NCI-H82 (cell line): ENCODE results near the gene CCDC91.
"Not testable (repeated sequence)": the region's sequence is repeated elsewhere in the genome, so short reads cannot be mapped to it uniquely, and the experiment has no call there.

Experiments used
- DNase-seq: peaks from one replicate; lab custom pipeline; 2025; lab: John Stamatoyannopoulos, UW

CCDC91 gene

DNA sequence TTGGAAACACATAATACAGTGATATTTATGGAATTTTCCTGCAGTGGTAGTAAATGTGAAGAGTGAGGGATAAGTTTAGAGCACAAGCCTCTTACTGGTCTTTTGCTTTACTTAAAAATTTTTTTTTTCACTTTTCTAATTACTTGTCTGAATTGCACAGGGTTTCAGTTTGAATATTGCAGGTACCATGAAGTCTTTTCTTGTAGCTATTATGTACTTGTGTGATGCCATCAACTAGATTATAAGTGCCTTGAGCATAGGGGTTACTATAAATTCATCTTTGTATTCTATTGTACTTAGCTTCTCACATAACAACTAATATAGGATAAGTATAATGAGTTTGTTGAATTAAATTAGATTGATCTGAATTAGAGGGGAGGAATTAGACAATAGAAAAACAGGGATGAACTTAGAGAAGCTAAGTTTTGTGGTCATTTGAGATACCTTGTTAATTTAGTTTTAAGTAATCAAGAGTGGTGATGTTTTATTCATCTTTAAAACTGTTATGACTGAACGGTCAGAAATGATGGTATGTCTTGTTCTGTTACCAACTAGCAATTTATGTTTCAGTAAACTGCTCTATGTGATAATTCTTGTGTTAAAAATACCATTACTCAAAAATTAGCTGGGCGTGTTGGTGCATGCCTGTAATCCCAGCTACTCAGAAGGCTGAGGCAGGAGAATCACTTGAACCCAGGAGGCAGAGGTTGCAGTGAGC is 42.1 kb downstream of the CCDC91 start:
- DNase-seq: no peak

DNA sequence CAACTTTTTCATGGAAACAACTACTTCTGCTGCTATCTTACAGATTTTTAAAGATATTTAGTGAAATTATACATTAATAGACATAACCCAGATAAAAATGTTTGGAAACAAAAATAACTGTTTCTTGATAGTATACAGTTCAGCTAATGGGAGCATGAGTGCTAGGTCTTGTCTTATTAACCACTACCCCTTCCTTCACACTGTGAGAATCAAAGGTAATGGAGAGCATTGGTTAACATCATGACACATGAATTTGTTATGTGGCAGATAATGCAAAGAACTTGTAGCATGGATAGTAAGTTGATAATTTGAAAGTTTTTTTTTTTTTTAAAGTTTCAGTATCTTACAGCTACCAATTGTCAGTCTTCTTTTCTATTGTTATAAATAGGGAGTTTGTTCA is 44.2 kb downstream of the CCDC91 start:
- no peak for DNase-seq

DNA sequence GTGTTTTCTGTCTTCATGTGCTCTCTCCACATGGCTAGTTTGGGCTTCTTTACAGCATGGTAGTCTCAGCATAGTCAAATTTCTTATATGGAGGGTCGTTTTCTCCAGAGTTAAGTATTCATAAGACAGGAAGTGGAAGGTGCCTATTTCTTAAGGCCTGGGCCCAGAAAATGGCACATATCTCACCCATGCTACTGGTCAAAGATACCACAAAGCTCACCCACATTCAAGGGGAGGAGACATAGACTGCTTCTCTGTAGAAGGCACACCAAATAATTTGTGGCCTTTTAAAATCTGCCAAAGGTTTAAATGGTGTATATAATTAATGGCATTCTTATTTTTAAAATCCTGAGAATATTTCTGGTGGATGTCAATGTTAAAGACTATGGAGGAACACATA is 44.8 kb downstream of the CCDC91 start:
- no peak for DNase-seq

DNA sequence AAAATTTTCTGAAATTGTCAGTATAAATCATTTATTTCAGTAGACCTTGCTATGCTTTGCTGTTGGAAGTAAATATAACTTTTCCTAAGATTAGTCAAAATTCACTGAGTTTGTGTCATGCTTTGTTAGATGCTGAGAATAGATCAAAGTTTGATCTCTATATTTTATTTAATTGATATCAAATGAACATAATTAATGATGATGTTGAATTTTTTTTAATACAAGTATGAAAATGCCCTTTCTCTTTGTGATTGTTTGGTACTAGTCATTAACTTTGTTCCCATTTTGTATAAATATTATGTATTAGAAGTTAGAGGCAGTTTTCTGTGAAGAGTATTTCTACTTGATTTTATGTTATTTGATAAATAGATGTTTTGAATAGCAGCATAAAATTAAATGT is 45.7 kb downstream of the CCDC91 start:
- no peak for DNase-seq

DNA sequence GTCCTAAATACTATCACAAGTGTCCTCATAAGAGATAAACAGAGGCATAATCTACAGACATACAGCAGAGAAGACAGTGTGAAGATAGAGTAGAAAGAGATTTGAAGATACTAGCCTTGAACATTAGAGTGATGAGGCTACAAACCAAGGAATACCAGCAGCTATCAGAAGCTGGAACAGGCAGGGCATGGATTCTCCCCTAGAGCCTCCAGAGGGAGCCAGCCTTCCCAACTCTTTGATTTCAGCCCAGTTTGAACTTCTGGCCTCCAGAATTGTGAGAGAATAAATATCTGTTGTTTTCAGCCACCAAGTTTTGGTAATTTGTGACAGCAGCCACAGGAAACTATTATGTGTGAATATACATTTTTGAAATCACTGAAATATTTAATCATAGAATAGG is 47.2 kb downstream of the CCDC91 start:
- DNase-seq: peak; percentile 28

DNA sequence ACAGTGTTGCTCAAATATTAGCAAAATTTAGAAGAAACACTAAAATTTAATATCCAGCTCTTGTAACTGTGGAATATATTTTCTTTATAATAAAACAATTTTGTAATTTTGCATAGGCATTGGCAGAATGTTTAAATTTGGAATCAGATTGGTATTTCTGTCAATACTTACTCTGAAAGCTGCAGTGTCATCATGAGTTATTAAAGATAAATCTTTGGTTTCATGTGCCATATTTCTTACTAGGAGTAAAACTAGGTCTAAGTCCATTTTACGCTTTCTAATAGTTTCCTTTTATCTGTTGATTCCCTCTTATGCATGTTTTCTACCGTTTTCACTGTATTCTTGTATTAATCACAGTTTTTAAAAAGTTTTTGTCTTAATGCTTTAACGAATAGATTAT is 49.7 kb downstream of the CCDC91 start:
- DNase-seq: no peak

DNA sequence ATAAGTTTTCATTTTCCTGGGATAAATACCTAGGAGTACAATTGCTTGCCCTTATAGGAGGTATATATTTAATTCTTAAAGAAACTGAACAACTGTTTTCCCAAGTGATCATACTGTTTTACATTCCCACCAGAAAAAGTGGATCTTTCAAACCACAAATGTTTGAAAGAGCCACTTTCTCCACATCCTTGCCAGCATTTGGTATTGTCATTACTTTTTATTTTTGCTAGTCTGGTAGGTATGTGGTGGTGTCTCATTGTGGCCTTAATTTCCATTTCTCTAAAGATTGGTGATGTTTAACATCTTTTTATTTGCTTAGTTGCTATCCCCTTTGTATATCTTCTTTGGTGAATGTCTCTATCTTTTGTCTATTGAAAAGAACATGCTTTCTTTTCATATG is 50.6 kb downstream of the CCDC91 start:
- no peak for DNase-seq

DNA sequence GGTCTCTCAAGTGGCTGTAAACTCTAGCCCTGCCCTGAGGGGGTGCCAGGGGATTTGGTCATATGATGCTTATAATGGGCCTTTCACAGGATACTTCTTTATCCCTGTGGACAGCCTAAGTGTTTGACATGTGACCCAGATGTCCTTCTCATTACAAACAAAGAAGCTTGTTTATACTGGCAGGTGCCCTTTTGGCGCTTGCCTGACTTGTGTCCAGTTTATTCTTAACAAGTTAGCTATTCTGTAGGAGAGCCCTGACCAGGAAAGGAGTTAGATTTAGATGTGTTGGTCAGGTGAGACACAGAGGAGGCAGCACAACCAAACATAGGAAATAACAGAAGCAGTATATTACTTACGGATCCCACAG is 51.9 kb downstream of the CCDC91 start:
- no peak for DNase-seq

DNA sequence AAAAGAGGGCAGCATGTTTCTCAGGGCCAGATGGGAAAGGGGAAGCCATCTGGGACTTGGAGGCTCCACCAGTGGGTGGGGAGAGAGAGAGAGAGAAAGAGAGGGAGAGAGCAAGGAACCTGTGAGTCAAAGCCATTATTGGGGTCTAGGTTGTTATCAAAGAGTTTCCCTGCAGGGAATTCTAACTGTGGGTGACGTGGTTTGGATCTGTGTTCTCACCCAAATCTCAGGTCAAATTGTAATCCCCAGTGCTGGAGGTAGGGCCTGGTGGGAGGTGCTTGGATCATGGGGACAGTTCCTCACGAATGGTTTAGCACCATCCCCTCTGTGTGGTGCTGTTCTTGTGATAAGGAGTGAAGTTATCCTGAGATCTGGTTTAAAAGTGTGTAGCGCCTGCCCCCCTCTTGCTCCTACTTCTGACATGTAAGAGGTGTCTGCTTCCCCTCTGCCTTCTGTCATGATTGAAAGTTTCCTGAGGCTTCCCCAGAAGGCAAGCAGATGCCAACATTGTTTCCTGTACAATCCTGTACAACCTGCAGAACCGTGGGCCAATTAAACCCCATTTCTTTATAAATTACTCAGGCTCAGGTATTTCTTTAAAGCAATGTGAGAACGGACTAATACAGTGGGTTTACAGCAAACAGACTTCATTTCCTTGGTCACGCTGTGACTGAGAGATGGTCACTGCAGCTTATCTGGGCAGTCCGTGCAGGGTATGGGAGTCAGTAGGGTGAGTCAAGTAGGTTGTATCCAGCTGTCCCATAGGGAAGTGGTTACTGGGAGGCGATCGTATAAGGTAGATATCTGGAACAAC is 52.4 kb downstream of the CCDC91 start:
- DNase-seq: no peak

DNA sequence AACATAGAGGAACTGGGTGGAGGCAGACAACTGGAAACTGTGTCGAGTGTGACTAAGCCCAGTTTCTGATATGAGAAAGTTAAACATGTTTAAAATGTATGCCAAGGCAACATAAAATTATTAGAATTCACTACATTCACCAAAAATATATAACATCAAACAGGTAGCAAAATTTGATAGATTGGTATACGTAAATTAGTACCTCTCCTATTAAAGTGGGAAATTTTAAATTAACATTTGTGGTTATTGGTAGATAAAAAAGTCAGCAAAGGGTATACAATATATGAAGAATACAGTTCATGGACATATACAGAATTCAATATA is 53.0 kb downstream of the CCDC91 start:
- no peak for DNase-seq

DNA sequence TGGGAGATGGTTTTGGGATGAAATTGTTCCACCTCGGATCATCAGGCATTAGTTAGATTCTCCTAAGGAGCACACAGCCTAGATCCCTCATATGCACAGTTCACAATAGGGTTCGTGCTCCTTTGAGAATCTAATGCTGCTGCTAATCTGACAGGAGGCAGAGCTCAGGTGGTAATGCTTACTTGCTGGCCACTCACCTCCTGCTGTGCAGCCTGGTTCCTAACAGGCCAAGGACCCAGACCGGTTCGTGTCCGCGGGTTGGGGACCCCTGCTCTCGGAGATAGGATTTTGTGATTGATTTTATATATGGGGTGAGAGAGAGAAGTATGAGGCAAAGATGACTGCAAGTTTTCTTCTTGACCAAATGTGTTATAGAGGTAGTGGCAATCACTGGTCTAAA is 57.5 kb downstream of the CCDC91 start:
- no peak for DNase-seq

DNA sequence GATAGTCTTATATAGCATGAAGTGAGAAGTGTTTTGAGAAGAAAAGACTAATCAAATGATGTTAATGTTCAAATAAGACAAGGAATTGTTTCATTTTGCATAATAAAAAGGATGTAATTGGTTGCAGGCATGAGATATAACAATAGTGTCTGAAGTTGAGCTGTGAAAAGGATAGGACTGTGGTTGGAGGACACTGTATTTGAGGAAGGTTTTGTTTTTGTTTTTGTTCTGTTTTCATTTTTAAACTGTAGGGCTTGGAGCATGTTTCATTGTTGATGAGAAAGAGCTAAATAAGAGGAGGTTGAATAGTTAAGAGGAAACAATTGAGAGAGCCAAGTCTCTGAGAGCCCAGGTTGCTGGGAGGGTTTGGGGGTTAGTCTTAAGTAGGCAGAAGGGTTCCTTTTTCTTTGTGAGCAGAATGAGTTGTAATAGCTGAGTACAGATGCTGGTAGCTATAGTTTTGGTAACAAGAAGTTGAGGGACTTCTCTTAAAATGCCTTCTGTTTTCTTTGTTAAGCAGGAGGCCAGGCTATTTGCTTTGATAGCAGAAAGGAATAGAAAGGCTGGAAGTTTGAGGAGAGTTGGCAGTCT is 58.4 kb downstream of the CCDC91 start:
- no peak for DNase-seq

DNA sequence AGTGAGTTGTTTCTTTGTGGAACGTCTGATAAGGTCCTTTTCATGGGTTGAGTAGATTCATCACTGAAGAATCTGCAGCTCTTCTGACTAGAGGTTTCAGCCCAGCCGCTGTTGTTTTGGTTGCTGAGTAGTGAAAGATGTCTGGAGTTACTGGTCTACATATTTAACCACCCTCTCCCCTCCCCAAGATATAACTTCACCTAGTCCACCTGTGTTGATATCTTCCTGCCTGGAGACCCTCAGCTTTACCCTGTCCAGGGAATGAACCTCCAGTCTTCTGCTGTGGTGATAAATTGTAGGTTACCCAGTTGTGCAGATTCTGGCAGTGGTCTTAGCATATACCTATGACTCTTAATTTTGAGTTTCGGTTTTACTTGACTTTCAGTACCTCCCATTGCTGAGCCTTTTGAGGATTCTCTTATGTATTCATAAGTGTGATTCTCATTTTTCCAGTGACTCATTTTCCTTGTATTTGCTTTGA is 62.9 kb downstream of the CCDC91 start:
- no peak for DNase-seq

DNA sequence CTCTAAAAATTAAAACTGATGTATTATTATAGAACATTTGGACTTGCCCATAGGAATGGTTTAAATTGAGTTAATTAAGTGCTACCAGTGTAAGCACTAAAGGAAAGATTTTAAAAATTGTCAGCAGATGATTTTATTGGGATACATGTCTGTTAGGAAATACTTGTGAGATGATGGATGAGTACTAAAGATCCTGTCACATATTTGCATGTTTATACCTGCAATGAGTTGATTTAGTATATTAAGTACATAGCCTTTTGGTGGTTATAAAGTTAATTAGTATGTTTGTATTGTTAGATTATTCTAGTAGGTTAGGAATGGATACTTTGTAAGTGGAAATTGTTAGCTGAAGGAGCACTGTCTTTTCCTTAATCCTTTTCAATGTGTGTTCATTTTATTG is 67.2 kb downstream of the CCDC91 start:
- DNase-seq: no peak

DNA sequence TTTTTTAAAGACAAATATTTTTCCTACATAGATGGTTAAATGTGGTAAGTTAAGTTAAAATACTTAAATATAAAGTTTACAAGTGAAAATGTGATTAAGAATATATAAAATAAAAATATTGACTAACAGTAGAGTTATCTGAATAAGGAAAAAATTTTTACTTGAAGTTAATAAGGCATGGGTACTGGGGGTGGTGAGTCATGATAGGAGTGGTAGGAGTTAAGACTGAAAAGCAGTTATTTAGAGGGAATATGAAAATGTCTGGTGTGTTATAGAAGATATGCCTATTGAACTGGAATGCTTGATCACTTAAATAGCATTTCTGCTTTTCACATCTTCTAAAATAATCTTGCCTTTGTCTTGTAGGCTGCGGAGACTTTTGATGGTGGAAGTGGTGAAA is 68.7 kb downstream of the CCDC91 start:
- DNase-seq: no peak

DNA sequence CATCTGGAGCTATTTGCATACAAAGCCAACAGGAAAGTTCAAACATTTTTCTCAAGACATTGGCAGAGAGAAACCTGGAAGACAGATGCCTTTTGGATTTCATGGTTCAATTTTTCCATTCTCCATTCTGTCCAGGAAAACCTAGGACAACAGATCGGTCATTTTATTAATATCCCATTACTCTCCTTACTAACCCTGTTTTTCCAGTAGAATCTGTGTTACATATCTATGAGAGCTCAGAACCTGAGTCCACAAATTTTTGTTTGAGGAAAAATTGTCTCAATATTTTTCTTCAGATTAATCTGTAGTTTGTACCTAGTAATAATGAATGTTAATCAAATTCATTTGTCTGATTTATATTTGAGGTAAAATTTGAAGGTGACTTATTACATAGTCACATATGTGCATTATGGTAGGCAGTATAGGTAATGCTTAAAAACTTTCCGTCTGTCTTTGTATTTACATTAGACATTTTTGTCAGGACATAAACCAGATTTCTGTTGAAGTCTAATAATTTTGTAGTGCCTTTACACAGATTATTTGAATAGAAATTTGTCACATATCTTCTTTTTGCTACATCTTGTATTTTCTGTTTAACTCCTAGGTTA is 75.3 kb downstream of the CCDC91 start:
- DNase-seq: no peak

DNA sequence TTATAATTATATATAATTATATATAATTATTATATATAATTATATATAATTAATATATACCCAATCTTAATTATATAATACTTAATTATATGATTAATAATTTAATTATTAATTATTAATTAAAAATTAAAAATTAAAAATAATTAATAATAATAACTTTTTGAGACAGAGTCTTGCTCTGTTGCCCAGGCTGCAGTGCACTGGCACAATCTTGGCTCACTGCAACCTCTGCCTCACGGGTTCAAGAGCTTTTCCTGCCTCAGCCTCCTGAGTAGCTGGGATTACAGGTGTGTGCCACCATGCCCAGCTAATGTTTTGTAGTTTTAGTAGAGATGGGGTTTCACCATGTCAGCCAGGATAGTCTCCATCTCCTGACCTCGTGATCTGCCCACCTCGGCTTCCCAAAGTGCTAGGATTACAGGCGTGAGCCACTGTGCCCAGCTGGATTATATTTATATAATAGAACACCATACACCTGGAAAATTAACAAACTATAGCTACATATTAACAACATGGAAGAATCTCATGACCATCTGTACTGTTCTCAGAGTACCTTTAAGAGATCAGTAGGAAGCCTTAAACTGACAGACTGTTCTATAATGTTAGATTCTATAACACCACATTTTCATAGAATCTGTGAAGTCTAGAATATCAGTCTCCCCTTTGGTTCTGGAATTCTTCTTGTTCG is 77.8 kb downstream of the CCDC91 start:
- DNase-seq: not testable (repeated sequence)

DNA sequence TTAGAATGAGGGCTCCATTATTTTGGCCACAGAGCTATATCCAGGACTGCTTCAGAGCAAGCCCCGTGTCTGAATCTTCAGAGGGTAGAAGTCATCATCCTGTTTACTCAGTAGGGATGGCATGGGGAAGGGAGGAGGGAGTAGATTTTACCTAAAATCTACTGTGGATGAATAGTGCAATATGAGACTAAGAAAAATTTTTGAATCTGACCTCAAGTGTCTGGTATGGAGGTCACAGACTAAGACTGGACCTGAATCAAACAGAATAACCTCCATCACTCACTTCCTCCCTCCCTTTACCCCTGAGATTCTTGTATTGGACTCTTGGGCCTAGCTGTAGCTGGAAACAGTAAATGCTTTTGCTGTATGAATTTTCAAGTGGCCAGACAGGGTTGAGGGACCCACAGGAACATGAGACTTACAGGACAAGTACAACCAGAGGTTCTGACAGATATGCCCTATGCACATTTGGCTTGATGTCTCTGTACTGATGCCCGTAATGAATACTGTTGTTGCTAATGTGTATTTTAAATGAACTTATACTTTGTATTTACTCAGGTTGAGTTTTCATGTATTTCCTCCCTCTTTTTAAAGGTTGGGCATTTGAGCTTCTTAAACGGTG is 78.5 kb downstream of the CCDC91 start:
- DNase-seq: no peak

DNA sequence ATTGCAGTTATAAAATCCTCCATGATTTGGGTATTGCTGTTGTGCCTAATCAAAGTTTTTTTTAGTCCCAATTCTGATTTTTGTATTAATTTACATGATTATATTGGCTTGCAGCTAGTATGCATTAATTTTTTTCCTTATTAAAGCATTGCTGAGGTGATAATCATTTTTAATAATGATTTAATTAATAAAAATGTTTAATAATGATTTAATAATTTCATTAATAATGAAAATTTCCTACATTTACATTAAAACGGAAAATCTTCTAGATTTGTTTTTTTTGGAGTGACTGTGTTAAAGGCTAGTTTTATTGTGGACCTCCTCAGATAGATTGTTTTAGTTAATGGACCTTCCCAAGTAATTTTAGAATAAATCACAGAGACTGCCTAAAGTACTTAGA is 79.6 kb downstream of the CCDC91 start:
- no peak for DNase-seq

DNA sequence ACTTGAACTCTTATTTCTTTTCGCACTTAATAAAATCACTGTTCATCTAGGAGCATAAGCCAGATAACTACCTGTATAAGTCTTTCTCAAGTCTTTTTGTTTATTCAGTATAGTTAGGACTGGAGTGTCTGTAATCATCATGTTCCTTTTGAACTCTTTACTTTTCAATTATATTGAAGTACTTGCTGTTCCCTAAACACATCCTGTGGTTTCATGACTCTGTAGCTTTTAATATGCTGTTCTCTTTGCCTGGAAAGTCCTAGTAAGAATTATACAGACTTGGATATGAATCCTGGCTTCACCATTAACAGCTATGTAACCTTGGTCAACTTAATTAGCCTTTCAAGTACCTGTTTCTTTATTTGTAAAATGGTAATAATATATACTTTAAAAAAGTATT is 88.2 kb downstream of the CCDC91 start:
- no peak for DNase-seq

DNA sequence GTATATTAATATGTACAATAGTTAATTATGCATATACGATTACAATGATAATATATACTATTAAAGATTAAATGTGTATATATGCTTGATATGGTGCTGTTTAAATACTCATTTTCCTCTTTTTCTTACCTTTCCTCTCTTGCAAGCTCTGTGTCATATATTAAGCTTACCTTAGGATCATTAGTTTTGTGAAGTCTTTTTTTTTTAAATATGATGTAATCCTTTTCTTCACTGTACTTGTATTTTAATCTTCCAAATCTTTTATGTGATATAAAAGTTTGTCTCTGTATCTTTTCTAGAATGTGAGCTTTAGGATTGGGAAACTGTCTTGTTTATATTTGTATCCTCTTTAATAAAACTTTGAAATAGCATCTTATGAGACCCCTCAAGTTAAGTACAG is 88.7 kb downstream of the CCDC91 start:
- DNase-seq: no peak

DNA sequence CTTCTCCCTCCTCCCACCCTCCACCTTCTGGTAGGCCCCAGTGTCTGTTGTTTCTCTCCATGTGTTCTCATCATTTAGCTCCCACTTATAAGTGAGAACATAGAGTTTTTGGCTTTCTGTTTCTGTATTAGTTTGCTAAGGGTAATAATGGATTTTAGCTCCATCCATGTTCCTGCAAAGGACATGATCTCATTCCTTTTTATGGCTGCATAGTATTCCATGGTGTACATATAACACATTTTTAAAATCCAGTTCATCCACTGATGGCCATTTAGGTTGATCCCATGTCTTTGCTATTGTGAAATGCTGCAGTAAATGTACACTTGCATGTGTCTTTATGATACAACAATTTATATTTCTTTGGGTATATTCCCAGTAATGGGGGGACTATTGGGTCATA is 96.1 kb downstream of the CCDC91 start:
- no peak for DNase-seq
